ENCODE measurements around the gene MED12L.
A peak's percentile ranks its signal among the peaks of the same experiment; 100 is the strongest.

The MED12L gene

GRCh38 chr3:151437906-151438305, 352.4 kb downstream of the MED12L start:
- no peaks in the 10 kb centered on the region for H3K4me1 ChIP-seq (ENCODE audit: control insufficient read depth, insufficient read depth, low read length)
- ChIA-PET POLR2A (no interaction called here), CTCF (interaction anchor here (0.7 to 7.1 kb wide), 4 partner anchors 12 to 1079 kb away, joined by 3 to 48 read pairs (median 10); no protein-coding TSS in a partner anchor)
- no peaks in the 10 kb centered on the region for H3K36me3 ChIP-seq (ENCODE audit: control insufficient read depth in 2 of 2, insufficient read depth in 1 of 2, low read length in 2 of 2)
- no peak overlapping the region for H3K27ac ChIP-seq (ENCODE audit: extremely low read depth, low read depth, low read length)
- no peak overlapping the region for H3K4me3 ChIP-seq (ENCODE audit: low read depth, low read length)
- no peak for TF ChIP-seq ZNF571 (tag by site-specific recombination; IDR thresholded peaks at IDR 0.05)
- no peak for TF ChIP-seq ZNF670 (tag by site-specific recombination; IDR thresholded peaks at IDR 0.05; ENCODE audit: low read depth)
- TF ChIP-seq ZNF76 (tag by site-specific recombination; IDR thresholded peaks at IDR 0.05; ENCODE audit: borderline replicate concordance, low read depth): no peak
- no peak for TF ChIP-seq ZNF837 (tag by site-specific recombination; IDR thresholded peaks at IDR 0.05)
- no peak for TF ChIP-seq ZNF645 (tag by site-specific recombination; IDR thresholded peaks at IDR 0.05)
- no peak for TF ChIP-seq ZNF501 (tag by site-specific recombination; IDR thresholded peaks at IDR 0.05)
- TF ChIP-seq ZNF292 (tag by site-specific recombination; IDR thresholded peaks at IDR 0.05; ENCODE audit: borderline replicate concordance, low read depth): no peak
- TF ChIP-seq ZBTB10 (tag by site-specific recombination; IDR thresholded peaks at IDR 0.05): no peak
- TF ChIP-seq ZNF561 (tag by site-specific recombination; IDR thresholded peaks at IDR 0.05; ENCODE audit: borderline replicate concordance): no peak
- TF ChIP-seq ZNF354C (tag by site-specific recombination; IDR thresholded peaks at IDR 0.05; ENCODE audit: borderline replicate concordance, low read depth): no peak
- TF ChIP-seq ZBTB7A (tag by site-specific recombination; IDR thresholded peaks at IDR 0.05; ENCODE audit: low read depth): no peak
- TF ChIP-seq ZNF391 (tag by site-specific recombination; IDR thresholded peaks at IDR 0.05; ENCODE audit: borderline replicate concordance, low read depth): no peak
- no peak for TF ChIP-seq ZNF280C (tag by site-specific recombination; IDR thresholded peaks at IDR 0.05)
- no peak for TF ChIP-seq ZNF302 (tag by site-specific recombination; IDR thresholded peaks at IDR 0.05; ENCODE audit: low read depth)
- TF ChIP-seq ZNF600 (tag by site-specific recombination; IDR thresholded peaks at IDR 0.05): no peak
- TF ChIP-seq ZBTB49 (tag by site-specific recombination; IDR thresholded peaks at IDR 0.05; ENCODE audit: low read depth): no peak
- no peaks in the 10 kb centered on the region for H3K9me3 ChIP-seq (ENCODE audit: control insufficient read depth, insufficient read depth, low read depth, low read length)

GRCh38 chr3:151439652-151440125, 354.2 kb downstream of the MED12L start:
- Histone ChIP-seq H3K4me1 (ENCODE audit: control insufficient read depth, insufficient read depth, low read length) (no peaks in the 10 kb centered on the region), H3K9me3 (ENCODE audit: control insufficient read depth, insufficient read depth, low read depth, low read length) (no peaks in the 10 kb centered on the region), H3K27ac (ENCODE audit: extremely low read depth, low read depth, low read length) (no peak overlapping the region), H3K36me3 (ENCODE audit: control insufficient read depth in 2 of 2, insufficient read depth in 1 of 2, low read length in 2 of 2) (no peaks in the 10 kb centered on the region), H3K4me3 (ENCODE audit: low read depth, low read length) (no peak overlapping the region)
- ChIA-PET POLR2A (no interaction called here), CTCF (interaction anchor here (0.5 to 7.1 kb wide), 14 partner anchors 10 to 481 kb away, joined by 3 to 48 read pairs (median 3); no protein-coding TSS in a partner anchor)
- TF ChIP-seq SCRT2 (tag by site-specific recombination; IDR thresholded peaks at IDR 0.05): peak; percentile 63
- no peak for TF ChIP-seq HOXA7 (CRISPR knock-in tag; IDR thresholded peaks at IDR 0.05; ENCODE audit: borderline replicate concordance)
- no peak for TF ChIP-seq ZNF501 (tag by site-specific recombination; IDR thresholded peaks at IDR 0.05)
- peak; percentile 46 for TF ChIP-seq CTCF (tag by site-specific recombination; IDR thresholded peaks at IDR 0.05)
- TF ChIP-seq ZNF169 (tag by site-specific recombination; IDR thresholded peaks at IDR 0.05): no peak
- no peak for TF ChIP-seq ZNF211 (tag by site-specific recombination; IDR thresholded peaks at IDR 0.05; ENCODE audit: low read depth)
- TF ChIP-seq GLI4 (tag by site-specific recombination; IDR thresholded peaks at IDR 0.05): no peak
- TF ChIP-seq ZNF544 (tag by site-specific recombination; IDR thresholded peaks at IDR 0.05): no peak
- TF ChIP-seq ZNF639 (tag by site-specific recombination; IDR thresholded peaks at IDR 0.05): no peak

All from HEK293 (cell line).